ENCODE results near the gene MRGPRG.

- TF ChIP-seq CTCF (conservative IDR thresholded peaks at IDR 0.05) = no peak
- TF ChIP-seq ZFX (IDR thresholded peaks at IDR 0.05) = no peak
These were observed 40.3 kb downstream of the MRGPRG start for GRCh38 chr11:3178349-3178748.

Measured in C4-2B (cell line).